GM18505 (cell line): ENCODE results near the gene PGK1.
"Not testable (repeated sequence)": the region's sequence is repeated elsewhere in the genome, so short reads cannot be mapped to it uniquely, and the experiment has no call there.

Experiments used
- ATAC-seq: cut with Tn5 transposase; IDR thresholded peaks from one replicate; pipeline ENCODE4 v1.9.1; 2021; ENCODE audit not compliant: unreplicated experiment
- POLR2A ChIP-seq: IDR thresholded peaks from 4 replicates; pipeline ENCODE4 v1.6.1; 2011; ENCODE audit warnings: borderline replicate concordance; ENCODE audit not compliant: insufficient read depth, insufficient read length; ENCODE audit errors: extremely low read depth

PGK1 gene

GRCh38 chrX:78104447-78105176 lies 564 bp downstream of the PGK1 start:
- no peak for ATAC-seq
- TF ChIP-seq POLR2A = no peak

GRCh38 chrX:78105944-78106650 lies 2.0 kb downstream of the PGK1 start:
- TF ChIP-seq POLR2A = no peak
- no peak for ATAC-seq

- TF ChIP-seq POLR2A = no peak
- ATAC-seq = no peak
Observed at GRCh38 chrX:78106651-78106986, 2.6 kb downstream of the PGK1 start.

GRCh38 chrX:78109458-78109857 lies 5.4 kb downstream of the PGK1 start:
- no peak for ATAC-seq
- no peak for TF ChIP-seq POLR2A

GRCh38 chrX:78111140-78111931 lies 7.3 kb downstream of the PGK1 start:
- no peak for TF ChIP-seq POLR2A
- ATAC-seq = no peak

GRCh38 chrX:78116365-78116764 lies 12.3 kb downstream of the PGK1 start:
- ATAC-seq = no peak
- TF ChIP-seq POLR2A = no peak

GRCh38 chrX:78116766-78117165 lies 12.7 kb downstream of the PGK1 start:
- TF ChIP-seq POLR2A = no peak
- ATAC-seq = no peak

- no peak for TF ChIP-seq POLR2A
- ATAC-seq = no peak
Observed at GRCh38 chrX:78118628-78119027, 14.6 kb downstream of the PGK1 start.

GRCh38 chrX:78119521-78120227 lies 15.6 kb downstream of the PGK1 start:
- no peak for TF ChIP-seq POLR2A
- no peak for ATAC-seq

GRCh38 chrX:78123190-78123589 lies 19.1 kb downstream of the PGK1 start:
- TF ChIP-seq POLR2A = no peak
- no peak for ATAC-seq

- no peak for TF ChIP-seq POLR2A
- no peak for ATAC-seq
Observed at GRCh38 chrX:78124307-78124706, 20.3 kb downstream of the PGK1 start.

GRCh38 chrX:78125148-78125547 lies 21.1 kb downstream of the PGK1 start:
- TF ChIP-seq POLR2A = no peak
- no peak for ATAC-seq

GRCh38 chrX:78125781-78126180 lies 21.7 kb downstream of the PGK1 start:
- not testable (repeated sequence) for ATAC-seq
